ENCODE data around the gene KRABD2.
"Not testable (repeated sequence)": the region's sequence is repeated elsewhere in the genome, so short reads cannot be mapped to it uniquely, and the experiment has no call there.

KRABD2 gene

GRCh38 chr17:8373856-8374255 is 2.6 kb downstream of the KRABD2 start:
- peaks cover 49% of the 10 kb centered on the region for H3K36me3 ChIP-seq (ENCODE audit: insufficient read depth, low read depth, low read length)
- not testable (repeated sequence) for H3K27me3 ChIP-seq (ENCODE audit: insufficient read depth, low read length); H3K9me3 ChIP-seq (ENCODE audit: insufficient read depth, low read depth, low read length); H3K27ac ChIP-seq (ENCODE audit: low read length); H3K4me3 ChIP-seq (ENCODE audit: low read length); H3K9ac ChIP-seq (ENCODE audit: low read depth, low read length); H3K4me1 ChIP-seq (ENCODE audit: insufficient read depth, low read length)

- H3K27me3 ChIP-seq (ENCODE audit: insufficient read depth, low read length): no peaks in the 10 kb centered on the region
- H3K36me3 ChIP-seq (ENCODE audit: insufficient read depth, low read depth, low read length): peaks cover 43% of the 10 kb centered on the region
- no peak overlapping the region for H3K27ac ChIP-seq (ENCODE audit: low read length)
- H3K4me3 ChIP-seq (ENCODE audit: low read length): no peak overlapping the region
- no peaks in the 10 kb centered on the region for H3K4me1 ChIP-seq (ENCODE audit: insufficient read depth, low read length)
- H3K9ac ChIP-seq (ENCODE audit: low read depth, low read length): no peak overlapping the region
- no peaks in the 10 kb centered on the region for H3K9me3 ChIP-seq (ENCODE audit: insufficient read depth, low read depth, low read length)
Measured at GRCh38 chr17:8372422-8372821, 4.1 kb downstream of the KRABD2 start.

GRCh38 chr17:8371786-8372185 is 4.7 kb downstream of the KRABD2 start:
- Histone ChIP-seq H3K4me3 (ENCODE audit: low read length) (no peak overlapping the region), H3K27ac (ENCODE audit: low read length) (no peak overlapping the region), H3K4me1 (ENCODE audit: insufficient read depth, low read length) (no peaks in the 10 kb centered on the region), H3K9ac (ENCODE audit: low read depth, low read length) (no peak overlapping the region), H3K27me3 (ENCODE audit: insufficient read depth, low read length) (no peaks in the 10 kb centered on the region), H3K9me3 (ENCODE audit: insufficient read depth, low read depth, low read length) (no peaks in the 10 kb centered on the region), H3K36me3 (ENCODE audit: insufficient read depth, low read depth, low read length) (peaks cover 36% of the 10 kb centered on the region)

- Histone ChIP-seq H3K27ac (ENCODE audit: low read length) (no peak overlapping the region), H3K36me3 (ENCODE audit: insufficient read depth, low read depth, low read length) (peaks cover 35% of the 10 kb centered on the region), H3K9me3 (ENCODE audit: insufficient read depth, low read depth, low read length) (no peaks in the 10 kb centered on the region), H3K9ac (ENCODE audit: low read depth, low read length) (no peak overlapping the region), H3K4me1 (ENCODE audit: insufficient read depth, low read length) (no peaks in the 10 kb centered on the region), H3K4me3 (ENCODE audit: low read length) (no peak overlapping the region), H3K27me3 (ENCODE audit: insufficient read depth, low read length) (no peaks in the 10 kb centered on the region)
Measured at GRCh38 chr17:8369944-8370343, 6.6 kb downstream of the KRABD2 start.

GRCh38 chr17:8368193-8368592 is 8.3 kb downstream of the KRABD2 start:
- no peaks in the 10 kb centered on the region for H3K4me1 ChIP-seq (ENCODE audit: insufficient read depth, low read length)
- no peak overlapping the region for H3K27ac ChIP-seq (ENCODE audit: low read length)
- H3K36me3 ChIP-seq (ENCODE audit: insufficient read depth, low read depth, low read length): peaks cover 35% of the 10 kb centered on the region
- H3K9ac ChIP-seq (ENCODE audit: low read depth, low read length): no peak overlapping the region
- no peaks in the 10 kb centered on the region for H3K27me3 ChIP-seq (ENCODE audit: insufficient read depth, low read length)
- no peak overlapping the region for H3K4me3 ChIP-seq (ENCODE audit: low read length)
- H3K9me3 ChIP-seq (ENCODE audit: insufficient read depth, low read depth, low read length): no peaks in the 10 kb centered on the region

GRCh38 chr17:8366231-8366630 is 10.3 kb downstream of the KRABD2 start:
- Histone ChIP-seq H3K9me3 (ENCODE audit: insufficient read depth, low read depth, low read length) (no peaks in the 10 kb centered on the region), H3K9ac (ENCODE audit: low read depth, low read length) (no peak overlapping the region), H3K27ac (ENCODE audit: low read length) (no peak overlapping the region), H3K4me3 (ENCODE audit: low read length) (no peak overlapping the region), H3K4me1 (ENCODE audit: insufficient read depth, low read length) (no peaks in the 10 kb centered on the region), H3K36me3 (ENCODE audit: insufficient read depth, low read depth, low read length) (peaks cover 28% of the 10 kb centered on the region), H3K27me3 (ENCODE audit: insufficient read depth, low read length) (no peaks in the 10 kb centered on the region)

- Histone ChIP-seq H3K27me3 (ENCODE audit: insufficient read depth, low read length) (no peaks in the 10 kb centered on the region), H3K4me3 (ENCODE audit: low read length) (no peak overlapping the region), H3K36me3 (ENCODE audit: insufficient read depth, low read depth, low read length) (peaks cover 21% of the 10 kb centered on the region), H3K9me3 (ENCODE audit: insufficient read depth, low read depth, low read length) (no peaks in the 10 kb centered on the region), H3K4me1 (ENCODE audit: insufficient read depth, low read length) (peaks cover 7% of the 10 kb centered on the region; the same call in 1 of the 2 replicates), H3K27ac (ENCODE audit: low read length) (no peak overlapping the region), H3K9ac (ENCODE audit: low read depth, low read length) (no peak overlapping the region)
Measured at GRCh38 chr17:8365143-8365542, 11.4 kb downstream of the KRABD2 start.

GRCh38 chr17:8362651-8363332 is 13.7 kb downstream of the KRABD2 start:
- Histone ChIP-seq H3K9ac (ENCODE audit: low read depth, low read length) (no peak overlapping the region), H3K4me3 (ENCODE audit: low read length) (no peak overlapping the region), H3K27ac (ENCODE audit: low read length) (no peak overlapping the region), H3K4me1 (ENCODE audit: insufficient read depth, low read length) (peaks cover 15% of the 10 kb centered on the region), H3K36me3 (ENCODE audit: insufficient read depth, low read depth, low read length) (no peaks in the 10 kb centered on the region), H3K9me3 (ENCODE audit: insufficient read depth, low read depth, low read length) (no peaks in the 10 kb centered on the region), H3K27me3 (ENCODE audit: insufficient read depth, low read length) (no peaks in the 10 kb centered on the region)

- Histone ChIP-seq H3K4me3 (ENCODE audit: low read length) (no peak overlapping the region), H3K9me3 (ENCODE audit: insufficient read depth, low read depth, low read length) (no peaks in the 10 kb centered on the region), H3K9ac (ENCODE audit: low read depth, low read length) (no peak overlapping the region), H3K4me1 (ENCODE audit: insufficient read depth, low read length) (peaks cover 15% of the 10 kb centered on the region), H3K36me3 (ENCODE audit: insufficient read depth, low read depth, low read length) (no peaks in the 10 kb centered on the region), H3K27ac (ENCODE audit: low read length) (no peak overlapping the region), H3K27me3 (ENCODE audit: insufficient read depth, low read length) (no peaks in the 10 kb centered on the region)
Measured at GRCh38 chr17:8360751-8361150, 15.8 kb downstream of the KRABD2 start.

- Histone ChIP-seq H3K27ac (ENCODE audit: low read length) (no peak overlapping the region), H3K4me3 (ENCODE audit: low read length) (no peak overlapping the region), H3K27me3 (ENCODE audit: insufficient read depth, low read length) (no peaks in the 10 kb centered on the region), H3K4me1 (ENCODE audit: insufficient read depth, low read length) (peaks cover 15% of the 10 kb centered on the region), H3K36me3 (ENCODE audit: insufficient read depth, low read depth, low read length) (no peaks in the 10 kb centered on the region), H3K9me3 (ENCODE audit: insufficient read depth, low read depth, low read length) (no peaks in the 10 kb centered on the region), H3K9ac (ENCODE audit: low read depth, low read length) (no peak overlapping the region)
Measured at GRCh38 chr17:8360260-8360659, 16.2 kb downstream of the KRABD2 start.

- no peaks in the 10 kb centered on the region for H3K36me3 ChIP-seq (ENCODE audit: insufficient read depth, low read depth, low read length)
- peaks cover 15% of the 10 kb centered on the region for H3K4me1 ChIP-seq (ENCODE audit: insufficient read depth, low read length)
- H3K27ac ChIP-seq (ENCODE audit: low read length): no peak overlapping the region
- H3K9ac ChIP-seq (ENCODE audit: low read depth, low read length): peak overlapping the region; percentile 4; the same call in 1 of the 2 replicates
- H3K27me3 ChIP-seq (ENCODE audit: insufficient read depth, low read length): no peaks in the 10 kb centered on the region
- no peaks in the 10 kb centered on the region for H3K9me3 ChIP-seq (ENCODE audit: insufficient read depth, low read depth, low read length)
- H3K4me3 ChIP-seq (ENCODE audit: low read length): no peak overlapping the region
Measured at GRCh38 chr17:8359769-8360168, 16.7 kb downstream of the KRABD2 start.

GRCh38 chr17:8357910-8358309 is 18.6 kb downstream of the KRABD2 start:
- Histone ChIP-seq H3K27me3 (ENCODE audit: insufficient read depth, low read length) (no peaks in the 10 kb centered on the region), H3K4me3 (ENCODE audit: low read length) (no peak overlapping the region), H3K9ac (ENCODE audit: low read depth, low read length) (no peak overlapping the region), H3K36me3 (ENCODE audit: insufficient read depth, low read depth, low read length) (no peaks in the 10 kb centered on the region), H3K4me1 (ENCODE audit: insufficient read depth, low read length) (peaks cover 15% of the 10 kb centered on the region), H3K27ac (ENCODE audit: low read length) (no peak overlapping the region), H3K9me3 (ENCODE audit: insufficient read depth, low read depth, low read length) (no peaks in the 10 kb centered on the region)

Measured in iPS-20b (cell line).